GM12875 (cell line): Measurements from ENCODE around the gene PMEPA1.

Experiments used
- H3K4me3 ChIP-seq: one replicate; pipeline ENCODE4 v1.5.1; 2011; ENCODE audit warnings: low read depth, low read length, control low read depth
- CTCF ChIP-seq: IDR thresholded peaks from 2 replicates; pipeline ENCODE4 v1.5.1; 2011; ENCODE audit warnings: low read depth, mild to moderate bottlenecking, control low read depth, inconsistent platforms, low read length, moderate library complexity, borderline replicate concordance; ENCODE audit not compliant: insufficient read depth

PMEPA1 gene

GRCh38 chr20:57712341-57712740 lies 2.5 kb upstream of the PMEPA1 start:
- H3K4me3 ChIP-seq = no peak overlapping the region
- TF ChIP-seq CTCF = no peak

- TF ChIP-seq CTCF = no peak
- no peak overlapping the region for H3K4me3 ChIP-seq
These were observed 2.0 kb upstream of the PMEPA1 start for GRCh38 chr20:57711826-57712225.

- TF ChIP-seq CTCF = no peak
- no peak overlapping the region for H3K4me3 ChIP-seq
These were observed 1.5 kb upstream of the PMEPA1 start for GRCh38 chr20:57711311-57711712.

GRCh38 chr20:57710841-57711240 lies 1.0 kb upstream of the PMEPA1 start:
- no peak for TF ChIP-seq CTCF
- no peak overlapping the region for H3K4me3 ChIP-seq

GRCh38 chr20:57708694-57709673 lies 831 bp downstream of the PMEPA1 start:
- no peak for TF ChIP-seq CTCF
- H3K4me3 ChIP-seq = peak overlapping the region; percentile 12

- no peak overlapping the region for H3K4me3 ChIP-seq
- TF ChIP-seq CTCF = no peak
These were observed 1.7 kb downstream of the PMEPA1 start for GRCh38 chr20:57707849-57708693.
